ENCODE results near the gene ERVH48-1.
"Not testable (repeated sequence)": the region's sequence is repeated elsewhere in the genome, so short reads cannot be mapped to it uniquely, and the experiment has no call there.

ERVH48-1 gene

DNA sequence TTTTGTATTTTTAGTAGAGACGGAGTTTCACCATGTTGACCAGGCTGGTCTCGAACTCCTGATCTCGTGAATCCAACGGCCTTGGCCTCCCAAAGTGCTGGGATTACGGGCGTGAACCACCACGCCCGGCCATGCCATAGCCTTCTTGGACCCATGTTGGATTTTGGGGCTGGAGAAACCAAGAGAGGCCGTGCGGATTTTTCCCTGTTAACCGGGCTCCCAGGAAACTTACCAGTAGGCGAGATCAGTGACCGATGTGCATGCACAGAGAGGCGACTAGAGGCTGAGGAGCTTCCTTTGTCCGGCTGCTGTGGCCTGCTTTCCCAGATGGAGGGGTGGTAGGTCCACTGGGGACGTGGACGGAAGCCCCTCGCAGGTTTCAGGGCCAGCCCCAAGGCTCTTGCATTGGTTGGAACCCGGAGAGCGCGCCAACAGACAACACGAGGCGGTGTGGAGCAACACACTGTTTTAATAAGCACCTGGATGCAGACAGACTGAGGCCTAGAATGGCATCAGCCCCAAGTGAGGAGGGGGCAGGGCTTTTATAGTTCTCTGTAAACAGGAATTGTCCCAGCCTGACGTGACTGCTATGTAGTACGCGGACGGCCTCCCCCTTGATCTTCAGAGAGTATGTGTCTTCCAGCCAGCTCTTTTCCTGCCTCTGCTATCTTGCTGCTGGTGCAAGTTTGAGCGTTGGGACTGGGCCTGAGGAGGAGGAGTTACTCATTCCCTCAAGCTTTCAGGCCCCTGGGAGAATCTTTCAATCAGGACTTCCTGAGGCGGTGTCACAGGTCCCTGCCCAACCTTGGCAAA lies at the start of gene ERVH48-1:
ERVH48-1 (minus strand) TSS at position 517 of the 813 bp plus-strand sequence. CDS start 6,624 bp downstream, outside the sequence.
- DNase-seq, result no peak

DNA sequence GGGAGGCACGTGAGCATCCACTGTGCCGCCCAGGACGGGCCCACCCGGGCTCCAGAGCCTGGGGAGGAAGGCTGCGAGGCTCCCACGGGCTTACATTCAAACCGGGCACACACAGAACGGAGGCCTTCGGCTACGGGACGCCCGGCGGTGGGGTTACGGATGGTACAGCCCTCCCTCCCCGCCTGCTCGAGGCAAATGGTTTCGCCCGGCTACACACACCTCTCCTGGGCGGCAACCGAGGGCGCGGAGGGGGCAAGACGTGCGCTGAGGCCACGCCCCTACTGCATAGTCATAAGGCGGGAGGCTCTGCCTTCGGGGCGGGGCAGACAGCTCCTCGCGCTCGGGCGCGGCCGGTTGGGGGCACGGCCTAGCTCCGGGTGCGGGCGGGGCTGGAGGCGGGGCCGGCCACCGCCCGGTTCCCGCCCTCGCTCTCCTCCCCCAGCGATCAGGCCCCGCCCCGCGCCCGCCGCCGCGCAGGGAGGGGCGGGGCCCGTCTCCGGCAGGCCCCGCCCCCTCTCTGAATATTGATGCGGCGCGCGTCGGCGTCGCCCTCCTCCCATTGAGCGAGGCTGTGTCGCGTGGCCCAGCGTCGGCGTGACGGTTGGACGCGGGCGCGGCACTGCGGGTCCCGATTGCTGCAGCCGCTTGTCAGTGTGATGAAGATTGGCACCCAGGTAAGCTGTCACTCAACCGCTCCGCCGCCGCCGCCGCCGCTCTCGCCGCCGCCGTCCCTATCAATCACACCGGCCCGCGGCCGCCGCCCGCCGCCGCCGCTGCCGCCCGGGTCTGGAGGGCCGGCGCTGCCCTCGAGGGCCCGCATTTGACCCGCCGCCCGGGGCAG lies 48.8 kb upstream of the ERVH48-1 start, which contains the start of gene PKNOX1:
PKNOX1 (plus strand) TSS at position 572 of the 841 bp plus-strand sequence. CDS start 29,820 bp downstream, outside the sequence.
- peak; percentile 99 for DNase-seq

GRCh38 chr21:42973309-42973990 lies 48.0 kb upstream of the ERVH48-1 start:
- DNase-seq, result no peak

DNA sequence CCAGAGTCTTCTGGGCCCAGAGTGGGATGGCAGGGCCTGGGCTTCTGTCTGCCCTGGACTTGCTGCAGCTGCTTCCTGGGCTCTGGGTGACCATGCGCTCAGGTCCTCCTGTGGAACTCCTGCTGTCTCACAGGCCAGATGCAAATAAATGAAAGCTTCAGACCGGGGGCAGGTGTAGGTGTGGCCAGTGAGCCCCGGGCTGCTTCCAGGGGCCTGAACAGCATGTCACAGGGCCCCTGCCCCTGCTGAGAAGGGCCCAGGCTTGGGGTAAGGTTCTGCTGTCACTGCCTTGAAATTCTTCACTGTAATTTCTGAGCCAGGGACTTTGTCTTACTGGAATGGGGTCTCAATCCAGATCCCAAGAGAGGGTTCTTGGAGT lies 46.5 kb upstream of the ERVH48-1 start:
- DNase-seq, result no peak

GRCh38 chr21:42970946-42971653 lies 45.7 kb upstream of the ERVH48-1 start:
- DNase-seq, result no peak

GRCh38 chr21:42969193-42969600 lies 43.8 kb upstream of the ERVH48-1 start:
- no peak for DNase-seq

DNA sequence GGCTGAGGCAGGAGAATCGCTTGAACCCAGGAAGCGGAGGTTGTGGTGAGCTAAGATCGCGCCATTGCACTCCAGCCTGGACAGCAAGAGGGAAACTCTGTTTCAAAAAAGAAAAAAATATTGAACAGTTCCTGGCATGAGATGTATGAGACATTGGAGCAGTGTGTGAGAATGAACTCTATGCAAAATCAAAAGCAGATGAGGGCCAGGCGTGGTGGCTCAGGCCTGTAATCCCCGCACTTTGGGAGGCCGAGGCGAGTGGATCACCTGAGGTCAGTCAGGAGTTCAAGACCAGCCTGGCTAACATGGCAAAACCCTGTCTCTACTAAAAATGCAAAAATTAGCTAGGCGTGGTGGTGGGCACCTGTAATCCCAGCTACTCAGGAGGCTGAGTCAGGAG lies 42.2 kb upstream of the ERVH48-1 start:
- DNase-seq, result not testable (repeated sequence)

GRCh38 chr21:42965211-42965560 lies 39.8 kb upstream of the ERVH48-1 start:
- no peak for DNase-seq

DNA sequence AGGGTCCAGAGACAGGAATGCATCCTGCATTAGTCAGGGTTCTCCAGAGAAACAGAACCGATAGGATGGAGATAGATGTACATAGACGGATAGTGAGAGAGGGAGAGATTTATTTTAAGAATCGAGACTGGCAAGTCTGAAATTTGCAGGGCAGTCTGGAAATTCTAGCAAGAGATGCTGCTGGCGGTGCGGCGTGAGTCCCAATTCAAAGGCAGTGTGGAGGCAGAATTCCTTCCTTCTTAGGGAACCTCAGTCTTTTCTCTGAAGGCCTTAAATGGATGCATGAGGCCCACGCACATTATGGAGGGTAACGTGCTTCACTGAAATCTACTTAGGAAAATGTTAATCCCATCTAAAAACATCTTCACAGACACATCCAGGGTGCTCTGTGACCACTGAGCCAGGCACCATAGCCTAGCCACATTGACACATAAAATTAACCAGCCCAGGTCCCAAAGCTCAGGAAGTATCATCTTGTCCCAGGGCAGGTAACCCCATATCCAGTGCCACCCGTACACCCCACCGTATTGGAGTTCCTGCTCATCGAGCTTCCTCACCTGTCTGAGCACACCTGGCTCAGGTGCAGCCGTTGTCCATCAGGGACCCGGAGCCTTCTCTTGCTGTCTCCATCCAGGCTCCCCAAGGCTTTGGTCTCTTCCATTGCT lies 39.2 kb upstream of the ERVH48-1 start:
- DNase-seq, result no peak

GRCh38 chr21:42964086-42964485 lies 38.7 kb upstream of the ERVH48-1 start:
- no peak for DNase-seq

- no peak for DNase-seq
Observed at GRCh38 chr21:42962380-42963007, 37.1 kb upstream of the ERVH48-1 start.

- no peak for DNase-seq
Observed at GRCh38 chr21:42959728-42960127, 34.3 kb upstream of the ERVH48-1 start.

- not testable (repeated sequence) for DNase-seq
Observed at GRCh38 chr21:42958122-42958521, 32.7 kb upstream of the ERVH48-1 start.

- no peak for DNase-seq
Observed at GRCh38 chr21:42956824-42957630, 31.6 kb upstream of the ERVH48-1 start.

- DNase-seq, result not testable (repeated sequence)
Observed at GRCh38 chr21:42951193-42951592, 25.8 kb upstream of the ERVH48-1 start.

- not testable (repeated sequence) for DNase-seq
Observed at GRCh38 chr21:42949094-42949755, 23.8 kb upstream of the ERVH48-1 start.

DNA sequence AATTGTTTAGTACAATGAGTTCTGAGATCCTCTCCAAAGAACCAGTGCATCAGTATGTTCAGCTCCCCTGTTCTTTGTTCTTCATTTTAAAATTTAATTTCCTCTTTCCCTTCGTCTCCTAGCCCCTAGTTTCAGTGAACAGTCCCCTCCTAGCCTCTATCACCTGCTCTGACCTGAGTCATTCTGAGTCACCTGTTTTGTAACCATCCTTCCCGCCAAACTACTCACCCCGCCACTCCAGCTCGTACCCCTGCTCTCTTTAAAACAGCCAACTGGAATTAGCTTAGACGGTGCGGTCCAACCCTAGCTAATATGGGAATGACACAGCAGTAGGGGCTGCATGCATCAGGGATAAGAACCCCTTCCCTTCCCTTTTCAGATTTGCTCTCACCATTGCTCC lies 16.8 kb upstream of the ERVH48-1 start:
- DNase-seq, result no peak

DNA sequence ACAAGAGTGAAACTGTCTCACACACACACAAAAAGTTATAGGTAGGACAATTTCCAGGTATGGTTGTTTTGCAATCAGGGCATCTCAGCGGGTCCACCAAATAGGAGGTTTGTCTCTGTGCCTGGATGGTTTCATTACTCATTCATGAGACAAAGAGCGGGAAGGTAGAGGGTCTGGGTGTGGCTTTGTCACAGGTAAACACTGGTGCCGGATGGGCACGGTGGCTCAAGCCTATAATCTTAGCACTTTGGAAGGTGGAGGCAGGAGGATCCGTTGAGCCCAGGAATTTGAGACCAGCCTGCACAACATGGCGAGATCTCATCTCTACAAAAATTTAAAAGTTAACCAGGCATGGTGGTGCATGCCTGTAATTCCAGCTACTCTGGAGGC lies 16.3 kb upstream of the ERVH48-1 start:
- DNase-seq, result no peak

DNA sequence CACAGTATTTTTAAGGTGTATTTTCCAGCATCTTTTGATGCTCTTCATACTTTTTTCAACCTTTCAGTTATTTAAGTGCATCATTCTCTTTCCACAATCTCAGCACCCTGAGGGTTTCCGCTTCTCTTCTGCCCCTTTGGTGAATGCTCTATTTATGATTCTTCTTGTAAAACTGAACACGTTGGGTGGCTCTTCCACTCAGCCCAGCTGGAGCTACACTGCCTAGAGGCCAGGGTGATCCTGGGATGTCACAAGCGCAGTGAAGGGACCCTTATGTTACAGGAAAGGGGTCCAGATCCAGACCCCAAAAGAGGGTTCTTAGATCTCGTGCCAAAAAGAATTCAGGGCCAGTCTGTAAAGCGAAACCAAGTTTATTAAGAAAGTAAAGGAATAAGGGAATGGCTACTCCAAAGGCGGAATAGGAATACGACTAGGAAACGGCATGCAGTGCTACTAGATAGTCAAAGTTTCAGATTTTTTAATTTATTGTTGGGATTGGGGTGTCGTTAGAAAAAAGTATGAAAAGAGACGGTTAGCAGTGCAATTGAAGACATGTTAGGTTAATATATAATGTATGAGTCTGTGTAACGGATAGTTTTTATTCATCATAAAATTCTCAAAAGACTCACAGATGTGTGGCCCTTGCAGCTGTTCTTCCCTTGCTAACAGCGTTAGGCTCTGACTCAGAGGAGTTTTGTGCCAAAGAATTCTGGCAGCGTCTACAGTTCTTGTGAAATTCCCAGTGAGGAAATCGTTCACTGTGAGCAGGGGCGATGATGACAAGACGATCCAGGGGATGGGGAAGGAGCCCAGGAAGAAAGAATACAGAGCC lies 14.4 kb upstream of the ERVH48-1 start:
- peak; percentile 92 for DNase-seq
